WERI-Rb-1 (cell line): ENCODE data around the gene CAVIN2.

ENCODE experiments used
- DNase-seq: peaks from one replicate; pipeline ENCODE4 v3.0.0-alpha.2; 2020
- H3K27ac ChIP-seq: fragments of 250-450 bp; sonication (Bioruptor Pico); 2 replicates; pipeline ENCODE4 v1.5.1; 2020; ENCODE audit warnings: mild to moderate bottlenecking, moderate library complexity
- H3K27me3 ChIP-seq: fragments of 250-450 bp; sonication (Bioruptor Pico); 2 replicates; pipeline ENCODE4 v1.5.1; 2021; ENCODE audit warnings: mild to moderate bottlenecking, low read depth, moderate library complexity; ENCODE audit not compliant: insufficient read depth, severe bottlenecking
- H3K36me3 ChIP-seq: fragments of 250-450 bp; sonication (Bioruptor Pico); 2 replicates; pipeline ENCODE4 v1.5.1; 2020; ENCODE audit warnings: mild to moderate bottlenecking, moderate library complexity
- H3K4me3 ChIP-seq: 2 replicates; pipeline ENCODE4 v1.5.1; 2011; ENCODE audit warnings: low read depth, mild to moderate bottlenecking, control low read depth, low read length
- H3K9me3 ChIP-seq: fragments of 250-450 bp; sonication (Bioruptor Pico); 2 replicates; pipeline ENCODE4 v1.5.1; 2021; ENCODE audit warnings: mild to moderate bottlenecking, moderate library complexity; ENCODE audit not compliant: severe bottlenecking
- TF ChIP-seq, protein P1 (sequence below): IDR thresholded peaks from 2 replicates; pipeline ENCODE4 v1.5.1; 2011; ENCODE audit warnings: low read depth, mild to moderate bottlenecking, control low read depth, inconsistent platforms, low read length

Gene CAVIN2

DNA sequence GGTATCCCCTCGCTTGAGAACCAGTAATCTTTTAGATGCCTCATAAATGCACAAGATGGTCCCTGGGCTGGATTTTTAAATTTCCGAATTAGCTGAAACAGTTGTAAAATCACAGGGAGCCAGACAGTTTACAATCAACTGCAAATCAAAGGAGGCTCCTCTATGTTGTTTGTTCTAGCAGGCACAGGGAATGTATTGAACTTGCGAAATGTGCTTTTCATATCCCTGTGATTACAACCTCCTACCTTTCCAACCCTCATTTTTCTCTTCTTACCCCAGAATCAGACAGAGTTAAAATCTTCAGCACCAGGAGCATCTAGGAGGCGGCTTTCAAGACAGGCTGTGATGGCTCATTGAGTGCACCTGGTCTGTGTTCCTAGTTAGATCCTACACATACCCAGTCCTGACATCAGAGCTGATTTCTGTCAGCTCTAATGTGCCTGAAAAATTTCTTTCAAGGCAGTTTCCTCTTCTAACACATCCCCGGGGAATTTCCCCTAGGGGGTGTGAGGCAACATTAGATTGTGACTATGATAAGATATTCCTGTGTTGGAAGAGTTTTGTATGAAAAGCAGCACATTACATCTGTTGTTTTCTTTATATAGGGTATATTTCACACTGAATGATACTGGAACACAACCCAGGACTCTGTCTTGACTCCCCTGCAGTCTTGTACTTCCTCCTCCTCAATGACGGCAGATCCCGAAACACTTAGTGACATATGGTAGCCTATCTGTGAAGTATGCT lies 17.9 kb upstream of the CAVIN2 start:
- H3K4me3 ChIP-seq: no peak overlapping the region
- DNase-seq: no peak
- no peaks in the 10 kb centered on the region for H3K9me3 ChIP-seq
- no peaks in the 10 kb centered on the region for H3K27me3 ChIP-seq
- H3K27ac ChIP-seq: no peak overlapping the region
- H3K36me3 ChIP-seq: no peaks in the 10 kb centered on the region
- TF ChIP-seq, protein P1, sequence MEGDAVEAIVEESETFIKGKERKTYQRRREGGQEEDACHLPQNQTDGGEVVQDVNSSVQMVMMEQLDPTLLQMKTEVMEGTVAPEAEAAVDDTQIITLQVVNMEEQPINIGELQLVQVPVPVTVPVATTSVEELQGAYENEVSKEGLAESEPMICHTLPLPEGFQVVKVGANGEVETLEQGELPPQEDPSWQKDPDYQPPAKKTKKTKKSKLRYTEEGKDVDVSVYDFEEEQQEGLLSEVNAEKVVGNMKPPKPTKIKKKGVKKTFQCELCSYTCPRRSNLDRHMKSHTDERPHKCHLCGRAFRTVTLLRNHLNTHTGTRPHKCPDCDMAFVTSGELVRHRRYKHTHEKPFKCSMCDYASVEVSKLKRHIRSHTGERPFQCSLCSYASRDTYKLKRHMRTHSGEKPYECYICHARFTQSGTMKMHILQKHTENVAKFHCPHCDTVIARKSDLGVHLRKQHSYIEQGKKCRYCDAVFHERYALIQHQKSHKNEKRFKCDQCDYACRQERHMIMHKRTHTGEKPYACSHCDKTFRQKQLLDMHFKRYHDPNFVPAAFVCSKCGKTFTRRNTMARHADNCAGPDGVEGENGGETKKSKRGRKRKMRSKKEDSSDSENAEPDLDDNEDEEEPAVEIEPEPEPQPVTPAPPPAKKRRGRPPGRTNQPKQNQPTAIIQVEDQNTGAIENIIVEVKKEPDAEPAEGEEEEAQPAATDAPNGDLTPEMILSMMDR: no peak

DNA sequence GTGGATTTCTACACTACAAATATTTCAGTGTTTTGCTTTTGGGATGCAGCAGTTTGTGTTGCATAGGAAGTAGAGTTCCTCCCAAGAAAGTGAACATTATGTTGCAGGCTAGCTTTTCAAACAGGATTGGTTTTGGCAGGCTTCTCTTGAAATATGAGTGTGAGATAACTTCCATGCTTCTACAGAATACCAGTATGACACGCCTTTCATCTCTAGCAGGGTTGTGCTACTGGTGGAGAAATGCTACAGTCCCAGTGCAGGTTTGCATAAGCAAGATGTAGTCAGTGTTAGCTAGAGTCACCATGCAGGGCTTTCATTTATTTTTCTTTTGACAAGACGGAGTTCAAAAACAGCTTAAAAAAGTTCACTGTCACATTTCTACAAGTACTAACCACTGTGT lies 17.1 kb upstream of the CAVIN2 start:
- Histone ChIP-seq H3K9me3 (no peaks in the 10 kb centered on the region), H3K27me3 (no peaks in the 10 kb centered on the region), H3K27ac (no peak overlapping the region), H3K4me3 (no peak overlapping the region), H3K36me3 (no peaks in the 10 kb centered on the region)
- DNase-seq: no peak
- TF ChIP-seq, protein P1: no peak

DNA sequence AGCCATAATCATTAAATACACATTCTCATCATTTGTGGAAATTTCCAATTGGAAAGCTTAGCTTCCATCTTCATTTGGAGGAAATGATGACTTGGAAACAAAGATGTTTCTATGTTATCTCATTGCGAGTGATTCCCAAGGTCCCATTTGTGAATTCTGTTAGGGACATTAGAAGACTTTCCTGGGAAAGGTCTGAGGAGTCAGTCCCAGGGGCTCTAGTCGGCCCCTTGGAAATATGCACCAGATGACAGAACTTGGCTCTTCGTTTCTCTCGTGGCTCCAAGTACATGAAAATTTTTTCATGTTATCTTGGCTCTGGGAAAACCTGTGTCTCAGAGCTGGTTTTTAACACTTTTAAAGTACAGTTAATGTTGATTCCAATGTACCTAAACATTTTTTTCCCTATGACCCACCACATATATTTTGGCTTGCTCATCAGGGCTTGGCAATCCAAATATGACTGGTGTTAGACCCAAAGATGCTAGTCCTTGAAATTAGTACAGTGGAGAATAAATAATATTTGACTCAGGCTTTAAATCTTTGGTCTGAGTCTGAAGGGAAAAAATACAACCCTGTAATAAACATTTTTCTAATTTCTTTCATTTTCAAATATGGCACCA lies 15.4 kb upstream of the CAVIN2 start:
- TF ChIP-seq, protein P1: no peak
- H3K9me3 ChIP-seq: no peaks in the 10 kb centered on the region
- no peaks in the 10 kb centered on the region for H3K27me3 ChIP-seq
- no peak overlapping the region for H3K4me3 ChIP-seq
- H3K36me3 ChIP-seq: no peaks in the 10 kb centered on the region
- DNase-seq: no peak
- no peak overlapping the region for H3K27ac ChIP-seq

DNA sequence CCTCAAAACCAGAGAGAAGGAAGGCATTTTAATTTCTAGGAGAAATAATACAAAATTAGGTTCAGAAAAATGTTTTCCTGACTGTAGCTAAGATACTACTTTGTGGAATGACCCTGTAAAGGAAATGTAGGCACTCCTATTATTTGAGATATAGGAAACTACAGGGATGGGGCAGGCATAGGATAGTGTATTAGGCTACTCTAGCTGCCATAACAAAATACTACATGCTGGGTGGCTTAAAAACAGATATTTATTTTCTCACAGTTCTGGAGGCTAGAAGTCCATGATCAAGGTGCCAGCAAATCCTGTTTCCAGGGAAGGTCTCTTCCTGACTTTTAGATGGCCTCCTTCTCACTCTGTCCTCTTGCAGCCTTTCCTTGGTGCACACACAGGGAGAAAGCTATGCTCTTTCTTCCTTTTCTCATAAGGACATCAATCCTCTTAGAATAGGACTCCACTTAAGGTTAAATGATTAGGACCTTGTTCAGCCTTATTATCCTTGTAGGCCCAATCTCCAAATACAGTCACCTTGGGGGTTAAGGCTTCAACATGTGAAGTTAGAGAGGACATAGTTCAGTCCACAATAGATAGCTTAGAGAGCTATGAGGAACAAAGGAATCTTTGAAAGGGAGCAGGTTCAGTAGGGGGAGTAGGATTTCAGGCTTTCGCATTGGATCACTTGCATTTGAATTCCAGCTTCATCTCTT lies 14.0 kb upstream of the CAVIN2 start:
- Histone ChIP-seq H3K4me3 (no peak overlapping the region), H3K27me3 (no peaks in the 10 kb centered on the region), H3K9me3 (no peaks in the 10 kb centered on the region), H3K36me3 (no peaks in the 10 kb centered on the region), H3K27ac (no peak overlapping the region)
- TF ChIP-seq, protein P1: no peak
- DNase-seq: no peak

DNA sequence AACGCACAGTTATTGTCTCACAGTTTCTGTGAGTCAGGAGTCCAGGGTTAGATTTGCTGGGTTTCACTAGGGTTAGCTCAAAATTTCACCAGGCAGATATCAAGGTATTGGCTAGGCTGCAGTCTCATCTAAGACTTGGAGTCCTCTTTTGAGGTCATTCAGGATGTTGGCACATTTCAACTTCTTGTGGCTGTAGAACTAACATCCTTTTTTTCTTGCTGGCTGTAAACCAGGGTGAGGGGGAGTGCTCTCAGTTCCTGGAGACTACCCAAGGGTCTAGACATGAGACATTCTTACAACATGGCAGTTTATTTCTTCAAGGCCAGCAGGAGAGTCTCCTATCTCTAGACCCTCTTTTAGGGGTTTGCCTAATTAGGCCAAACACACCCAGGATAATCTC lies 12.8 kb upstream of the CAVIN2 start:
- TF ChIP-seq, protein P1: no peak
- H3K36me3 ChIP-seq: no peaks in the 10 kb centered on the region
- no peak overlapping the region for H3K27ac ChIP-seq
- DNase-seq: no peak
- no peaks in the 10 kb centered on the region for H3K9me3 ChIP-seq
- H3K4me3 ChIP-seq: no peak overlapping the region
- no peaks in the 10 kb centered on the region for H3K27me3 ChIP-seq
